Myocyte (in vitro differentiated cells): Measurements from ENCODE around the gene PTPN21. TPM values are rescaled to one million over a fixed set of nuclear protein-coding genes. Genes with fewer than 3 reads are reported as not detected.

Source experiments
- DNase-seq: peaks from one replicate; pipeline ENCODE4 v3.0.0-alpha.2; 2012; ENCODE audit warnings: low read depth
- total RNA-seq: library from RNA; depleted of rRNA; stranded (reverse); fragments of >200 nt; gene quantifications from 2 replicates; pipeline ENCODE4 v1.2.3, GENCODE V29; 2014

PTPN21 gene
- total RNA-seq, 1 donor from 2014 or later, result 36.7 TPM

- no peak for DNase-seq
These were observed 47.6 kb downstream of the PTPN21 start for GRCh38 chr14:88507208-88507607.

- DNase-seq, result no peak
These were observed 49.2 kb downstream of the PTPN21 start for GRCh38 chr14:88505621-88506020.

GRCh38 chr14:88504602-88505001 lies 50.2 kb downstream of the PTPN21 start:
- no peak for DNase-seq

- DNase-seq, result no peak
These were observed 50.9 kb downstream of the PTPN21 start for GRCh38 chr14:88503754-88504406.

GRCh38 chr14:88502740-88503139 lies 52.1 kb downstream of the PTPN21 start:
- no peak for DNase-seq

GRCh38 chr14:88500611-88501010 lies 54.2 kb downstream of the PTPN21 start:
- DNase-seq, result no peak

GRCh38 chr14:88499225-88499624 lies 55.6 kb downstream of the PTPN21 start:
- DNase-seq, result no peak

GRCh38 chr14:88496414-88496813 lies 58.4 kb downstream of the PTPN21 start:
- DNase-seq, result no peak

GRCh38 chr14:88493392-88494185 lies 61.2 kb downstream of the PTPN21 start:
- no peak for DNase-seq

- DNase-seq, result peak; percentile 82
These were observed 62.3 kb downstream of the PTPN21 start for GRCh38 chr14:88492272-88493089.

- no peak for DNase-seq
These were observed 64.6 kb downstream of the PTPN21 start for GRCh38 chr14:88490168-88490567.

GRCh38 chr14:88488897-88489296 lies 65.9 kb downstream of the PTPN21 start:
- no peak for DNase-seq

GRCh38 chr14:88488081-88488480 lies 66.7 kb downstream of the PTPN21 start:
- DNase-seq, result no peak

GRCh38 chr14:88482524-88482923 lies 72.3 kb downstream of the PTPN21 start:
- DNase-seq, result no peak

- no peak for DNase-seq
These were observed 73.0 kb downstream of the PTPN21 start for GRCh38 chr14:88481794-88482193.

GRCh38 chr14:88481059-88481458 lies 73.7 kb downstream of the PTPN21 start:
- DNase-seq, result no peak

GRCh38 chr14:88479574-88479987 lies 75.2 kb downstream of the PTPN21 start:
- no peak for DNase-seq

- DNase-seq, result no peak
These were observed 75.9 kb downstream of the PTPN21 start for GRCh38 chr14:88478931-88479330.

GRCh38 chr14:88477513-88478250 lies 77.1 kb downstream of the PTPN21 start:
- no peak for DNase-seq

- no peak for DNase-seq
These were observed 78.0 kb downstream of the PTPN21 start for GRCh38 chr14:88476825-88477224.

GRCh38 chr14:88476214-88476774 lies 78.5 kb downstream of the PTPN21 start:
- peak; percentile 32 for DNase-seq
